SK-N-SH (cell line): ENCODE measurements around the gene HPN.

Experiments used
- CHD2 ChIP-seq: fragments of 150-350 bp; IDR thresholded peaks from 2 replicates; pipeline ENCODE4 v1.6.1; 2018; ENCODE audit warnings: low read length; ENCODE audit not compliant: partially characterized antibody
- CTCF ChIP-seq: fragments of 200-600 bp; sonication (generic); IDR thresholded peaks from 2 replicates; pipeline ENCODE4 v1.6.1; 2017; ENCODE audit warnings: antibody characterized with exemption, mild to moderate bottlenecking, moderate library complexity
- EP300 ChIP-seq, 2 experiments: IDR thresholded peaks; 2 replicates each; pipeline versions ENCODE4 v1.4.0 to v1.6.1; 2012; ENCODE audit warnings: borderline replicate concordance in 1 of 2, low read depth in 1 of 2, low read length in 1 of 2
- FOSL2 ChIP-seq: IDR thresholded peaks from 2 replicates; pipeline ENCODE4 v1.4.0; 2012; ENCODE audit warnings: low read depth, mild to moderate bottlenecking, moderate library complexity, borderline replicate concordance
- PBX3 ChIP-seq: IDR thresholded peaks from 2 replicates; pipeline ENCODE4; 2012
- POLR2AphosphoS5 ChIP-seq: IDR thresholded peaks from 2 replicates; pipeline ENCODE4 v1.6.1; 2012; ENCODE audit warnings: low read depth, low read length
- RFX5 ChIP-seq: IDR thresholded peaks from 2 replicates; pipeline ENCODE4 v1.6.1; 2012; ENCODE audit warnings: mild to moderate bottlenecking, improper control_type of control experiment, low read length
- SIN3A ChIP-seq: IDR thresholded peaks from 2 replicates; pipeline ENCODE4 v1.6.1; 2012; ENCODE audit warnings: low read depth, mild to moderate bottlenecking, low read length, moderate library complexity, borderline replicate concordance
- TAF1 ChIP-seq: IDR thresholded peaks from 2 replicates; pipeline ENCODE4 v1.6.1; 2012; ENCODE audit warnings: low read depth, mild to moderate bottlenecking, low read length, moderate library complexity, borderline replicate concordance
- TEAD4 ChIP-seq: IDR thresholded peaks from 2 replicates; pipeline ENCODE4 v1.4.0; 2012; ENCODE audit warnings: mild to moderate bottlenecking, borderline replicate concordance; ENCODE audit not compliant: insufficient read depth

GRCh38 chr19:35049456-35049855, 7.9 kb downstream of the HPN start:
- no peak for TF ChIP-seq CTCF
- no peak for TF ChIP-seq TEAD4
- TF ChIP-seq TAF1, result no peak
- TF ChIP-seq FOSL2, result no peak
- TF ChIP-seq POLR2AphosphoS5, result no peak
- TF ChIP-seq PBX3, result no peak
- TF ChIP-seq RFX5, result no peak
- no peak for TF ChIP-seq EP300 (IDR thresholded peaks at IDR 0.05; ENCODE audit: borderline replicate concordance in 1 of 2, low read depth in 1 of 2, low read length in 1 of 2)
- TF ChIP-seq SIN3A, result no peak
- TF ChIP-seq CHD2, result no peak
